HEK293 (cell line): Measurements from ENCODE around the gene AEBP1.

Experiments used
- KLF7 ChIP-seq: fragments of 450-650 bp; formaldehyde crosslinking; IDR thresholded peaks from 2 replicates; pipeline ENCODE4 v1.5.1; 2016; ENCODE audit warnings: missing biosample characterization, missing genetic modification characterization, borderline replicate concordance
- ZNF274 ChIP-seq, 2 experiments: fragments of 200-500 bp in 1 of 2; fragments of 450-650 bp in 1 of 2; sonication (Bioruptor generic) in 1 of 2; formaldehyde crosslinking in 1 of 2; IDR thresholded peaks; 2 replicates each; pipeline versions ENCODE4 v1.5.1 to v1.6.1; 2014 to 2016; ENCODE audit warnings: borderline replicate concordance in 1 of 2, inconsistent platforms in 1 of 2, low read length in 1 of 2, missing biosample characterization in 1 of 2, missing genetic modification characterization in 1 of 2
- ZNF558 ChIP-seq: fragments of 450-650 bp; formaldehyde crosslinking; IDR thresholded peaks from 2 replicates; pipeline ENCODE4 v1.5.1; 2016; ENCODE audit warnings: missing biosample characterization, missing genetic modification characterization
- ZNF76 ChIP-seq: fragments of 450-650 bp; formaldehyde crosslinking; IDR thresholded peaks from 2 replicates; pipeline ENCODE4; 2016; ENCODE audit warnings: low read depth, missing biosample characterization, missing genetic modification characterization, borderline replicate concordance
- TF ChIP-seq, protein P1 (sequence below): fragments of 450-650 bp; formaldehyde crosslinking; IDR thresholded peaks from 2 replicates; pipeline ENCODE4 v1.5.1; 2016; ENCODE audit warnings: missing biosample characterization, missing genetic modification characterization
- TF ChIP-seq, protein P2 (sequence below): sonication (generic); formaldehyde crosslinking; IDR thresholded peaks from 2 replicates; pipeline ENCODE4 v1.8.1; 2022; ENCODE audit warnings: mild to moderate bottlenecking, moderate library complexity, missing genetic modification reagents

GRCh38 chr7:44099669-44100068 lies 4.5 kb upstream of the AEBP1 start:
- TF ChIP-seq KLF7 = no peak
- TF ChIP-seq, protein P1, sequence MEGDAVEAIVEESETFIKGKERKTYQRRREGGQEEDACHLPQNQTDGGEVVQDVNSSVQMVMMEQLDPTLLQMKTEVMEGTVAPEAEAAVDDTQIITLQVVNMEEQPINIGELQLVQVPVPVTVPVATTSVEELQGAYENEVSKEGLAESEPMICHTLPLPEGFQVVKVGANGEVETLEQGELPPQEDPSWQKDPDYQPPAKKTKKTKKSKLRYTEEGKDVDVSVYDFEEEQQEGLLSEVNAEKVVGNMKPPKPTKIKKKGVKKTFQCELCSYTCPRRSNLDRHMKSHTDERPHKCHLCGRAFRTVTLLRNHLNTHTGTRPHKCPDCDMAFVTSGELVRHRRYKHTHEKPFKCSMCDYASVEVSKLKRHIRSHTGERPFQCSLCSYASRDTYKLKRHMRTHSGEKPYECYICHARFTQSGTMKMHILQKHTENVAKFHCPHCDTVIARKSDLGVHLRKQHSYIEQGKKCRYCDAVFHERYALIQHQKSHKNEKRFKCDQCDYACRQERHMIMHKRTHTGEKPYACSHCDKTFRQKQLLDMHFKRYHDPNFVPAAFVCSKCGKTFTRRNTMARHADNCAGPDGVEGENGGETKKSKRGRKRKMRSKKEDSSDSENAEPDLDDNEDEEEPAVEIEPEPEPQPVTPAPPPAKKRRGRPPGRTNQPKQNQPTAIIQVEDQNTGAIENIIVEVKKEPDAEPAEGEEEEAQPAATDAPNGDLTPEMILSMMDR = no peak
- no peak for TF ChIP-seq ZNF274 (IDR thresholded peaks at IDR 0.05; ENCODE audit: low read length)
- no peak for TF ChIP-seq ZNF274 (tag by site-specific recombination; IDR thresholded peaks at IDR 0.05; ENCODE audit: borderline replicate concordance)
- no peak for TF ChIP-seq ZNF558 (tag by site-specific recombination)
- TF ChIP-seq, protein P2, sequence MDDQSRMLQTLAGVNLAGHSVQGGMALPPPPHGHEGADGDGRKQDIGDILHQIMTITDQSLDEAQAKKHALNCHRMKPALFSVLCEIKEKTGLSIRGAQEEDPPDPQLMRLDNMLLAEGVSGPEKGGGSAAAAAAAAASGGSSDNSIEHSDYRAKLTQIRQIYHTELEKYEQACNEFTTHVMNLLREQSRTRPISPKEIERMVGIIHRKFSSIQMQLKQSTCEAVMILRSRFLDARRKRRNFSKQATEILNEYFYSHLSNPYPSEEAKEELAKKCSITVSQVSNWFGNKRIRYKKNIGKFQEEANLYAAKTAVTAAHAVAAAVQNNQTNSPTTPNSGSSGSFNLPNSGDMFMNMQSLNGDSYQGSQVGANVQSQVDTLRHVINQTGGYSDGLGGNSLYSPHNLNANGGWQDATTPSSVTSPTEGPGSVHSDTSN (CRISPR knock-in tag) = no peak
- TF ChIP-seq ZNF76 (tag by site-specific recombination) = no peak
